ENCODE results near the gene PPP2R2C. TPM values are rescaled to one million over a fixed set of nuclear protein-coding genes. Genes with fewer than 3 reads are reported as not detected.
A peak's percentile ranks its signal among the peaks of the same experiment; 100 is the strongest.

Gene PPP2R2C
- total RNA-seq, 2 experiments from 2014 or later, result not detected

GRCh38 chr4:6280365-6280996 is 191.9 kb downstream of the PPP2R2C start:
- Mint-ChIP-seq H3K9me3 (no peaks in the 10 kb centered on the region), H3K4me1 (peaks cover 12% of the 10 kb centered on the region)
- CTCF ChIA-PET, result interaction anchor here (0.9 kb wide), 1 partner anchor 139 kb away, joined by 3 read pairs; no protein-coding TSS in a partner anchor

GRCh38 chr4:6279582-6280289 is 192.7 kb downstream of the PPP2R2C start:
- ChIA-PET CTCF (interaction anchor here (1.0 kb wide), 1 partner anchor 10 kb away, joined by 5 read pairs; the partner anchor contains the start of gene WFS1), POLR2A (no interaction called here)
- H3K4me1 Mint-ChIP-seq, result peaks cover 12% of the 10 kb centered on the region
- no peak for DNase-seq
- no peak overlapping the region for H3K4me3 Mint-ChIP-seq
- no peaks in the 10 kb centered on the region for H3K27me3 Mint-ChIP-seq
- no peaks in the 10 kb centered on the region for H3K9me3 Mint-ChIP-seq
- H3K36me3 Mint-ChIP-seq (ENCODE audit: low read depth), result no peaks in the 10 kb centered on the region
- H3K27ac Mint-ChIP-seq, result no peak overlapping the region

More at GRCh38 chr4:6280365-6280996, 191.9 kb downstream of the PPP2R2C start:
- POLR2A ChIA-PET, result no interaction called here
- Mint-ChIP-seq H3K4me3 (no peak overlapping the region), H3K27me3 (no peaks in the 10 kb centered on the region), H3K36me3 (ENCODE audit: low read depth) (no peaks in the 10 kb centered on the region), H3K27ac (no peak overlapping the region)
- no peak for DNase-seq

GRCh38 chr4:6278801-6279197 is 193.6 kb downstream of the PPP2R2C start:
- no peaks in the 10 kb centered on the region for H3K36me3 Mint-ChIP-seq (ENCODE audit: low read depth)
- H3K27me3 Mint-ChIP-seq, result no peaks in the 10 kb centered on the region
- CTCF ChIA-PET, result interaction anchor here (0.9 to 2.3 kb wide), 6 partner anchors 9 to 53 kb away, joined by 3 to 8 read pairs (median 4); partner anchors contain the start of gene WFS1
- H3K4me1 Mint-ChIP-seq, result peaks cover 12% of the 10 kb centered on the region
- DNase-seq, result peak; percentile 14
- no peaks in the 10 kb centered on the region for H3K9me3 Mint-ChIP-seq
- POLR2A ChIA-PET, result no interaction called here
- H3K27ac Mint-ChIP-seq, result peak overlapping the region; percentile 14
- no peak overlapping the region for H3K4me3 Mint-ChIP-seq

- Mint-ChIP-seq H3K27me3 (no peaks in the 10 kb centered on the region), H3K4me1 (peaks cover 12% of the 10 kb centered on the region), H3K36me3 (ENCODE audit: low read depth) (no peaks in the 10 kb centered on the region), H3K4me3 (no peak overlapping the region), H3K9me3 (no peaks in the 10 kb centered on the region), H3K27ac (peak overlapping the region; percentile 14)
- ChIA-PET CTCF (interaction anchor here (0.9 to 2.3 kb wide), 6 partner anchors 8 to 53 kb away, joined by 3 to 8 read pairs (median 4); partner anchors contain the start of gene WFS1), POLR2A (no interaction called here)
- DNase-seq, result no peak
Measured at GRCh38 chr4:6277935-6278800, 194.2 kb downstream of the PPP2R2C start.

GRCh38 chr4:6277139-6277802 is 195.1 kb downstream of the PPP2R2C start:
- H3K36me3 Mint-ChIP-seq (ENCODE audit: low read depth), result no peaks in the 10 kb centered on the region
- ChIA-PET CTCF (interaction anchor here (1.2 to 2.3 kb wide), 2 partner anchors 50 to 54 kb away, joined by 4 to 8 read pairs; no protein-coding TSS in a partner anchor), POLR2A (no interaction called here)
- H3K4me3 Mint-ChIP-seq, result no peak overlapping the region
- DNase-seq, result no peak
- H3K9me3 Mint-ChIP-seq, result no peaks in the 10 kb centered on the region
- peaks cover 12% of the 10 kb centered on the region for H3K4me1 Mint-ChIP-seq
- no peak overlapping the region for H3K27ac Mint-ChIP-seq
- no peaks in the 10 kb centered on the region for H3K27me3 Mint-ChIP-seq

- CTCF ChIA-PET, result interaction anchor here (0.6 kb wide), 1 partner anchor 542 kb away, joined by 3 read pairs; no protein-coding TSS in a partner anchor
- peaks cover 5% of the 10 kb centered on the region for H3K27me3 Mint-ChIP-seq
- POLR2A ChIA-PET, result no interaction called here
Measured at GRCh38 chr4:6275898-6276806, 196.3 kb downstream of the PPP2R2C start.

GRCh38 chr4:6275351-6275750 is 197.1 kb downstream of the PPP2R2C start:
- Mint-ChIP-seq H3K4me1 (peaks cover 16% of the 10 kb centered on the region), H3K27me3 (peaks cover 10% of the 10 kb centered on the region), H3K27ac (no peak overlapping the region), H3K4me3 (no peak overlapping the region), H3K9me3 (no peaks in the 10 kb centered on the region), H3K36me3 (ENCODE audit: low read depth) (no peaks in the 10 kb centered on the region)
- DNase-seq, result no peak
- ChIA-PET CTCF (no interaction called here), POLR2A (no interaction called here)

More at GRCh38 chr4:6275898-6276806, 196.3 kb downstream of the PPP2R2C start:
- Mint-ChIP-seq H3K4me3 (no peak overlapping the region), H3K4me1 (peaks cover 12% of the 10 kb centered on the region), H3K27ac (no peak overlapping the region), H3K9me3 (no peaks in the 10 kb centered on the region), H3K36me3 (ENCODE audit: low read depth) (no peaks in the 10 kb centered on the region)
- no peak for DNase-seq

GRCh38 chr4:6273661-6273990 is 198.8 kb downstream of the PPP2R2C start:
- CTCF ChIA-PET, result no interaction called here
- Mint-ChIP-seq H3K36me3 (ENCODE audit: low read depth) (no peaks in the 10 kb centered on the region), H3K27ac (no peak overlapping the region), H3K9me3 (no peaks in the 10 kb centered on the region), H3K4me1 (peaks cover 16% of the 10 kb centered on the region), H3K27me3 (peaks cover 15% of the 10 kb centered on the region), H3K4me3 (no peak overlapping the region)
- DNase-seq, result no peak
- POLR2A ChIA-PET, result no interaction called here

GRCh38 chr4:6272863-6273660 is 199.4 kb downstream of the PPP2R2C start:
- Mint-ChIP-seq H3K4me3 (no peak overlapping the region), H3K27me3 (peaks cover 20% of the 10 kb centered on the region), H3K36me3 (ENCODE audit: low read depth) (no peaks in the 10 kb centered on the region), H3K4me1 (peaks cover 12% of the 10 kb centered on the region), H3K9me3 (no peaks in the 10 kb centered on the region), H3K27ac (no peak overlapping the region)
- no peak for DNase-seq
- POLR2A ChIA-PET, result no interaction called here
- CTCF ChIA-PET, result interaction anchor here (2.3 kb wide), 1 partner anchor 54 kb away, joined by 8 read pairs; no protein-coding TSS in a partner anchor

GRCh38 chr4:6271701-6272465 is 200.5 kb downstream of the PPP2R2C start:
- Mint-ChIP-seq H3K4me1 (peaks cover 20% of the 10 kb centered on the region), H3K27ac (peak overlapping the region; percentile 20), H3K4me3 (no peak overlapping the region), H3K36me3 (ENCODE audit: low read depth) (no peaks in the 10 kb centered on the region), H3K27me3 (peaks cover 30% of the 10 kb centered on the region), H3K9me3 (no peaks in the 10 kb centered on the region)
- no peak for DNase-seq
- CTCF ChIA-PET, result interaction anchor here (2.3 kb wide), 1 partner anchor 55 kb away, joined by 8 read pairs; no protein-coding TSS in a partner anchor
- POLR2A ChIA-PET, result no interaction called here

All from activated CD4-positive, alpha-beta T cell treated with anti-CD3 and anti-CD28 coated beads, Interleukin-2, amount 10 ng/mL, durations not matched to agents 7 days and 5 days (primary cell).